ENCODE results near the gene CDH12. TPM values are rescaled to one million over a fixed set of nuclear protein-coding genes. Genes with fewer than 3 reads are reported as not detected.

CDH12 gene
- total and polyA plus RNA-seq, 2 experiments from 2014 or later = 0.09 to 0.97 TPM

- Histone ChIP-seq H3K4me1 (ENCODE audit: low read depth) (no peaks in the 10 kb centered on the region), H3K27ac (no peak overlapping the region), H3K9me3 (ENCODE audit: low read depth) (no peaks in the 10 kb centered on the region), H3K27me3 (no peaks in the 10 kb centered on the region), H3K4me3 (no peak overlapping the region), H3K36me3 (no peaks in the 10 kb centered on the region)
- DNase-seq (ENCODE audit: low read depth in 1 of 2, low spot score in 1 of 2) = no peak
- TF ChIP-seq, protein P1, sequence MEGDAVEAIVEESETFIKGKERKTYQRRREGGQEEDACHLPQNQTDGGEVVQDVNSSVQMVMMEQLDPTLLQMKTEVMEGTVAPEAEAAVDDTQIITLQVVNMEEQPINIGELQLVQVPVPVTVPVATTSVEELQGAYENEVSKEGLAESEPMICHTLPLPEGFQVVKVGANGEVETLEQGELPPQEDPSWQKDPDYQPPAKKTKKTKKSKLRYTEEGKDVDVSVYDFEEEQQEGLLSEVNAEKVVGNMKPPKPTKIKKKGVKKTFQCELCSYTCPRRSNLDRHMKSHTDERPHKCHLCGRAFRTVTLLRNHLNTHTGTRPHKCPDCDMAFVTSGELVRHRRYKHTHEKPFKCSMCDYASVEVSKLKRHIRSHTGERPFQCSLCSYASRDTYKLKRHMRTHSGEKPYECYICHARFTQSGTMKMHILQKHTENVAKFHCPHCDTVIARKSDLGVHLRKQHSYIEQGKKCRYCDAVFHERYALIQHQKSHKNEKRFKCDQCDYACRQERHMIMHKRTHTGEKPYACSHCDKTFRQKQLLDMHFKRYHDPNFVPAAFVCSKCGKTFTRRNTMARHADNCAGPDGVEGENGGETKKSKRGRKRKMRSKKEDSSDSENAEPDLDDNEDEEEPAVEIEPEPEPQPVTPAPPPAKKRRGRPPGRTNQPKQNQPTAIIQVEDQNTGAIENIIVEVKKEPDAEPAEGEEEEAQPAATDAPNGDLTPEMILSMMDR (IDR thresholded peaks at IDR 0.05; ENCODE audit: low read depth, low read length) = no peak
These were observed 379.3 kb downstream of the CDH12 start for GRCh38 chr5:22473886-22474285.

DNA sequence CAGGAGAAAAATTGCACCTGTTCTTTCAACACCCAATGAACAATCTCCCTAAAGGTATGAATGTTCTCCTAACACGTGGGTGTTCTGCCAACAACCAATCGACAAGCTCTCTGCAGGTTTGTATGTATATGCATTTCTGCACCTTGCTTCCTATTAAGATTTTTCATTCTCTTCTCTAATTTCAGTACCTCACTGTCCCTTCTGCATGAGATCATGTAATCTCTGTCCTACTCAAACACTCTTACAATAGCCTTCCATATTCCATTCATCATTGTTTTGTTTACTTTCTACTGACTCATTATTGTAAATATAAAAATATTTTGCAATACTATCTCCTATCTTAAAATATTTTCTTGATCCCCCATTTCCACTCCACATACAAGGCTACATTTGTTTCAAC, 382.0 kb downstream of the CDH12 start:
- Histone ChIP-seq H3K36me3 (no peaks in the 10 kb centered on the region), H3K27ac (no peak overlapping the region), H3K4me1 (ENCODE audit: low read depth) (no peaks in the 10 kb centered on the region), H3K4me3 (no peak overlapping the region), H3K27me3 (no peaks in the 10 kb centered on the region), H3K9me3 (ENCODE audit: low read depth) (no peaks in the 10 kb centered on the region)
- DNase-seq (ENCODE audit: low read depth in 1 of 2, low spot score in 1 of 2) = no peak
- TF ChIP-seq, protein P1 (IDR thresholded peaks at IDR 0.05; ENCODE audit: low read depth, low read length) = no peak

DNA sequence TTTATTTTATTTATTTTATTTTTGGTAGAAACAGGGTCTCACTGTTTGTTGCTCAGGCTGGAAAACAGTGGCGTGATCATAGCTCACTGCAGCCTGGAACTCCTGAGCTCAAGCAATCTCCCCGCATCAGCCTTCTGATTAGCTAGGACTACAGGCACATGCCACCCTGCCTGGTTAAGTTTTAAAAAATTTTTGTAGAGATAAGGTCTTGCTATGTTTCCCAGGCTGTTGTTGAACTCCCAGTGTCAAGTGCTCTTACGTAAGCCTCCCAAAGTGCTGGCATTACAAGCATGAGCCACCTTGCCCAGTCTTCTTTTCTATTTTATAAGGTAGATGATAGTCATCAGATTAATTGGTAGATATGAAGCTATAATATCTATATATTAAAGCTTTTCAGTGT, 382.7 kb downstream of the CDH12 start:
- Histone ChIP-seq H3K9me3 (ENCODE audit: low read depth) (no peaks in the 10 kb centered on the region), H3K27ac (no peak overlapping the region), H3K4me1 (ENCODE audit: low read depth) (no peaks in the 10 kb centered on the region), H3K4me3 (no peak overlapping the region), H3K36me3 (no peaks in the 10 kb centered on the region), H3K27me3 (no peaks in the 10 kb centered on the region)
- no peak for DNase-seq (ENCODE audit: low read depth in 1 of 2, low spot score in 1 of 2)
- TF ChIP-seq, protein P1 (IDR thresholded peaks at IDR 0.05; ENCODE audit: low read depth, low read length) = no peak

DNA sequence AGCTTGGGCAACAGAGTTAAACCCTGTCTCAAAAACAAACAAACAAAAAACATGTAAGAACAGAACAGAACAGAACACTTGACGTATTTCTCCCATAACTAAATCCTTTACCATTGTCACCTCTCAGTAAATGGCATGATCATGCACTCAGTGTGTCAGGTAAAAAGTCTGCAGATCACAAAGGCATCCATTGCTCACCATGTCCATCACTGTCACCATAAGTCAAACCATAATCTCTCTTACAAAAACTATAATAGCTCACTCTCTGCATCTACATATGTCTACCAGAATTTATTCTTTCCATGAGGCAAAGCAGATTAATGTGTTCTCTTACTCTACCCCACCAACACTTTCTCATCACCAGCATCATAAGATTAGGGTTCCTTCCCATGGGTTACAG, 387.5 kb downstream of the CDH12 start:
- no peaks in the 10 kb centered on the region for H3K27me3 ChIP-seq
- TF ChIP-seq, protein P1 (IDR thresholded peaks at IDR 0.05; ENCODE audit: low read depth, low read length) = no peak
- no peak for DNase-seq (ENCODE audit: low read depth in 1 of 2, low spot score in 1 of 2)

GRCh38 chr5:22465177-22465576, 388.0 kb downstream of the CDH12 start:
- no peak for DNase-seq (ENCODE audit: low read depth in 1 of 2, low spot score in 1 of 2)
- TF ChIP-seq, protein P1 (IDR thresholded peaks at IDR 0.05; ENCODE audit: low read depth, low read length) = no peak
- Histone ChIP-seq H3K4me3 (no peak overlapping the region), H3K27me3 (no peaks in the 10 kb centered on the region), H3K27ac (no peak overlapping the region), H3K36me3 (no peaks in the 10 kb centered on the region), H3K9me3 (ENCODE audit: low read depth) (no peaks in the 10 kb centered on the region), H3K4me1 (ENCODE audit: low read depth) (no peaks in the 10 kb centered on the region)

More for the DNA sequence above, 387.5 kb downstream of the CDH12 start:
- Histone ChIP-seq H3K4me3 (no peak overlapping the region), H3K36me3 (no peaks in the 10 kb centered on the region), H3K4me1 (ENCODE audit: low read depth) (no peaks in the 10 kb centered on the region), H3K27ac (no peak overlapping the region), H3K9me3 (ENCODE audit: low read depth) (no peaks in the 10 kb centered on the region)

DNA sequence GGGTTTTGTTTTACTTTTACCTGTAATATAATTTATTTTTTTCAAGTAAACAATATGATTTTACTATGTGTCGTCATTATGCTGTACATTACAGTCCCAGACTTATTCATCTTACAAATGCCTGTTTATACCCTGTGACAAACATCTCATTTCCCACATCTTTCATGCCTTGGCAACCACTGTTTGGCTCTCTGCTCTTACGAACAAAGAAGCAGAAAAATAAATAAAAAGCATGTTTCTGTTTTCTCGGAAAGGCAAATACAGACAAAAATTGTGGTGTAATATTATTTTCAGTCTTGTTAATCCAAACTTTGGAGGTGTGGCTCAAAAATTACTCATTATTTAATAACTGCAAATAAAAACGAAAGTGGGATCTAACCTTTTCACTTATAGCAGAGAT, 393.0 kb downstream of the CDH12 start:
- H3K4me3 ChIP-seq = no peak overlapping the region
- TF ChIP-seq, protein P1 (IDR thresholded peaks at IDR 0.05; ENCODE audit: low read depth, low read length) = no peak
- H3K27ac ChIP-seq = no peak overlapping the region
- DNase-seq (ENCODE audit: low read depth in 1 of 2, low spot score in 1 of 2) = no peak
- H3K36me3 ChIP-seq = no peaks in the 10 kb centered on the region
- no peaks in the 10 kb centered on the region for H3K9me3 ChIP-seq (ENCODE audit: low read depth)
- H3K4me1 ChIP-seq (ENCODE audit: low read depth) = no peaks in the 10 kb centered on the region
- no peaks in the 10 kb centered on the region for H3K27me3 ChIP-seq
